ENCODE data around the gene PRPF40B.

The PRPF40B gene

DNA sequence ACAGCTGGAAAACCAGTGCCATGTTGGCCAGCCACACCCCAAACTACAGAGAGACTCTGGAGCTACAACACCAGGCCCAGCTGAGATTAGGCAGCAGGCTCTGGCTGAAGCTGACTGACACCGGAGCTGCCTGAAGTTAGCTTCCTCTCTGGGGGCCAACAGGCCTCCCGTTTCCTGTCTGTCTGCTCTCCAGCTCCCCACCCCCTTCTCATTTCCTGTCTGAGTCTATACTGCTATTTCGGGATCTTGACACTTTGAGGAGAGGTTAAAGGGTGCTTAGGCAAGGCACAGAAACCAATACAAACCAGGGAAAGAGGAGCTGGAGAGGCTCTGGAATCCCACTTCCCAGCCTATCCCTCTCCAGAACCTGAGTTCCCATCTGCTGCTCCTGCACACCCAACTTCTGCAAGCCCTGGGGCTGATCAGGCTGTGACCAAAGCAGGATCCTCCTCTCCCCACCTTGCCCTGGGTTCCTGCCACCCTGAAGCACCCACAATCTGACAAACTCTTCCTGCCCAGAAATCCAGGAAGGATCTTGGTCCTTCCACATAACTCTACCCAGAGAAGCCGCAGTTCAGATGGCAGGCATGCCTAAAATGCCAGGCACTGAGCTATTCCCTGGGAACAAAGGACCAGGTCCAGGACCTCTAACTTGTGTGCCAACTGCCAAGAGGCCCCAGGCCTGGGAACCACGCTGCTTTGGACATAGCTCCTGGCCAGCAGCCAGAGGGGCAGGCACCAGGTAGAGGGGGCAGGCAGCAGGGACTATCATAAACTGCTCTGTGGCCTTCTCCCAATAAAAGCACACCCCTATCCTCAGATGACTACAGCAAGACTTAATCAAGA is 39.9 kb downstream of the PRPF40B start:
- TF ChIP-seq, protein P1, sequence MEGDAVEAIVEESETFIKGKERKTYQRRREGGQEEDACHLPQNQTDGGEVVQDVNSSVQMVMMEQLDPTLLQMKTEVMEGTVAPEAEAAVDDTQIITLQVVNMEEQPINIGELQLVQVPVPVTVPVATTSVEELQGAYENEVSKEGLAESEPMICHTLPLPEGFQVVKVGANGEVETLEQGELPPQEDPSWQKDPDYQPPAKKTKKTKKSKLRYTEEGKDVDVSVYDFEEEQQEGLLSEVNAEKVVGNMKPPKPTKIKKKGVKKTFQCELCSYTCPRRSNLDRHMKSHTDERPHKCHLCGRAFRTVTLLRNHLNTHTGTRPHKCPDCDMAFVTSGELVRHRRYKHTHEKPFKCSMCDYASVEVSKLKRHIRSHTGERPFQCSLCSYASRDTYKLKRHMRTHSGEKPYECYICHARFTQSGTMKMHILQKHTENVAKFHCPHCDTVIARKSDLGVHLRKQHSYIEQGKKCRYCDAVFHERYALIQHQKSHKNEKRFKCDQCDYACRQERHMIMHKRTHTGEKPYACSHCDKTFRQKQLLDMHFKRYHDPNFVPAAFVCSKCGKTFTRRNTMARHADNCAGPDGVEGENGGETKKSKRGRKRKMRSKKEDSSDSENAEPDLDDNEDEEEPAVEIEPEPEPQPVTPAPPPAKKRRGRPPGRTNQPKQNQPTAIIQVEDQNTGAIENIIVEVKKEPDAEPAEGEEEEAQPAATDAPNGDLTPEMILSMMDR (conservative IDR thresholded peaks at IDR 0.05; ENCODE audit: control insufficient read depth, insufficient read depth, low read depth, low read length): no peak
- DNase-seq (ENCODE audit: low read depth): peak; percentile 86
- no peak overlapping the region for H3K4me3 ChIP-seq (ENCODE audit: control insufficient read depth, low read depth, low read length)

DNA sequence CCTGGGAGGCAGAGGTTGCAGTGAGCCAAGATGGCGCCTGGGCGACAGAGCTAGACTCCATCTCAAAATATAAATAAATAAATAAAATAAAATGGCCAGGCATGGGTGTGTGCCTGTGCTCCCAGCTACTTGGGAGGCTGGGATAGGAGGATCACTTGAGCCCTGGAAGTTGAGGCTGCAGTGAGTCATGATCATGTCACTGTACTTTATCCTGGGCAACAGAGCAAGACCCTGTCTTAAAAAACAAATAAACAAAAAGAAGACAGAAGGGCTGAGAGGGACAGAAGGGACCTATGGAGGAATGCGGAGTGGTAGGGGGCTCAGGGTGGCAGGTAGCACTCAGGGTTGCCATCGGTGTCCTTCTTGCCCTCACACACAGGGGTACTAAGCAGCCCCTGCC is 40.8 kb downstream of the PRPF40B start:
- TF ChIP-seq, protein P1 (conservative IDR thresholded peaks at IDR 0.05; ENCODE audit: control insufficient read depth, insufficient read depth, low read depth, low read length): no peak
- no peak overlapping the region for H3K4me3 ChIP-seq (ENCODE audit: control insufficient read depth, low read depth, low read length)
- DNase-seq (ENCODE audit: low read depth): no peak

DNA sequence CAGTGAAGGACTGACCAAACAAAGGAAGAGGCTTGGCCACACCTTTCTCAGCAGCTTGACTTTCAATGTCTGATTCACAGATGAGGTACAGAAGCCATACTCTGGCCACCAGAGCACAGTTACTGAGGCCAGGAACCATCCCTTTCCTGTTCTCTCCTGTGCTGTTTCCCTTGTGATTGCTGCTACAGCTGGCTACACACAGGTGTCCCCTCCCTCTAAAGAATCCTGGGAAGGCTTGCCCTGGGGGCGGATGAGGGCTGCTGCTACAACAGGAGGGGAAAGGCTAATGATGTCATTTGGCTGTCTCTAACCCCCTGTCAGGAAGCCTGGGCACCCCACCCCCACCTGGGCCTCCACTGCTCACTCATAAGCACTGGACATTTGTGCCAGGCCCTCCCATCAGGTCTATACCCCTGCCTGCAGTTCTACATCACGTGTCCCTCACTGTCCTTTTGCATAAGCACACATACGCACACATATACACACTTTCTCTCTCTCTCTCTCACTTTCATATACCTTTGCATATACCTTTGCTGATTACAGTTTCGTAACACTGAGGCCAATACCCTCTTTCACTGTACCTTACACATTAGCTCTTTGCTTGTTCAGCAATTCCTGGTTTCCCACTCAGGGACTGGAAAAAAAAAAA is 41.4 kb downstream of the PRPF40B start:
- TF ChIP-seq, protein P1 (conservative IDR thresholded peaks at IDR 0.05; ENCODE audit: control insufficient read depth, insufficient read depth, low read depth, low read length): no peak
- no peak overlapping the region for H3K4me3 ChIP-seq (ENCODE audit: control insufficient read depth, low read depth, low read length)
- no peak for DNase-seq (ENCODE audit: low read depth)

DNA sequence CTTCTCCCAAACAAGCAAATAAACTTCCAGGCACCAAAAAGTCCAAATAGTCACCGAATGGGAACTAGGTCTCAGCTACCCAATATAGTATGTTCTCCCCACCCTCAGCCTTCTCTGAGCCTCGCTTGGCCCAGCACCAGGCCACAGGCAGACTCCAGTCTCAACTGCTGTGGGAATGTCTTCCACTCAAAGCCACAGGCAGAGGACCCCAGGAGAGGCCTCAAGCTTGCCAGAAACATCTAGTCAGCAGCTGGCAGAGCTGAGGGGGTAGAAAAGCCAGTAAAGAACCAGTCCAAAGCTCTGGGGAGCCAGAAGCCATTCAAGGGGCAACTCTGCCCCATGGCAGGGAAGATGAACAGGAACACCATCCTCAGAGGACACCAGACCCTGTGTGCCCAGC is 42.0 kb downstream of the PRPF40B start:
- H3K4me3 ChIP-seq (ENCODE audit: control insufficient read depth, low read depth, low read length): no peak overlapping the region
- no peak for DNase-seq (ENCODE audit: low read depth)
- TF ChIP-seq, protein P1 (conservative IDR thresholded peaks at IDR 0.05; ENCODE audit: control insufficient read depth, insufficient read depth, low read depth, low read length): no peak

DNA sequence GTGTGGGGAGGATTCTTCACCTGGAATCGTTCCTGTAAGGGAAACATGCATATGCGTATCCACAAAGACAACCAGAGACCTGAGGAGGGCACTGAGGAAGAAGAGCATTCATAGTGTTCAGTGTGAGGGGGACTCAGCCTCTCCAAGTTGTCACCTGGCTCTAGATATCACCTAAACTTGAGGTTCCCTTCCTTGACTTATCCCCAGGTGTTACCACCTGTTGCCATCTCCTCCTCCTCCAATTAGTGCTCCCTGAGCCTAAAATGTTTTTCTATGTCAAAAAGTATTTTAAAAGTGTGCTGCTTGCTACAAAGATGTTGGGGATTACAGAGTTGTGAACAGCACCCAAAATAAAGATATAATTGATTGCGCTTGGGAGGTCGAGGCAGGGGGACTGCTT is 42.8 kb downstream of the PRPF40B start:
- H3K4me3 ChIP-seq (ENCODE audit: control insufficient read depth, low read depth, low read length): no peak overlapping the region
- TF ChIP-seq, protein P1 (conservative IDR thresholded peaks at IDR 0.05; ENCODE audit: control insufficient read depth, insufficient read depth, low read depth, low read length): no peak
- no peak for DNase-seq (ENCODE audit: low read depth)

DNA sequence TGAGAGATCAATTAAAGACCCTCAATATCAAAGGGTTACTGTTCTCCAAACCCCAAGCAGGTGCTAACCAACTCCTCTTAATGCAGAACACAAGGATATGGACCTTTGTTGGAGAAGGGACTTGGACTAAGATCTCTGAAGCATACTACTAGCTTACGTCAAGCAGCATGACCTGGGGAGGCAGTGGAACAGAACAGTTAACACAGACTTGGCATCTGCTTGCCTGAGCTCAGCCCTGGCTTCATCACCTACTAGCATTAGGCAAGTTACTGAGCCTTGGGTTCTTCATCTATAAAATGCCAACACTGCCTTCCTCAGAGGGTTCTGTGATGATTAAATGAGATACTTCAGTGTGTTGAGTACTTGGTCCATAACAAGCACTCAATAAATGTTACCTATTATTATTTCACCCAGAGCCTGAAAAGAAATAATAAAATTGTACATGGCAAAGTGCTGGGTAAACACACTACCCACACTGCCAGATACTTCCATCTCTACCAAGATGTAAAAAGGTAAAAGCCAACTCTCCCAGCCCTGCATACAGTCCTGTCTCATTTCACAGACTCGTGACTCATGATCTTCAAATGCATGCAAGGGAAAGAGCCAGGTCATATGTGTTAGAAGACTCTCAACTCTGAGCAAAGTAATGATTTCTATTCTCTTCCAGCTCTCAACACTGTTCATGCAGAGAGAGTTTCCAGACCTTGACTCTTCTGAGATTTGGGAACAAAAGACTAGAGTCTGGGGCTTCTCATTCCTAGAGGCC is 44.1 kb downstream of the PRPF40B start:
- TF ChIP-seq, protein P1 (conservative IDR thresholded peaks at IDR 0.05; ENCODE audit: control insufficient read depth, insufficient read depth, low read depth, low read length): no peak
- DNase-seq (ENCODE audit: low read depth): peak; percentile 52
- H3K4me3 ChIP-seq (ENCODE audit: control insufficient read depth, low read depth, low read length): no peak overlapping the region
